Endometrial microvascular endothelial cells (primary cell): ENCODE data around the gene LBHD2. TPM values are rescaled to one million over a fixed set of nuclear protein-coding genes. Genes with fewer than 3 reads are reported as not detected.

ENCODE experiments used
- in situ Hi-C: cut with HindIII; loops from 2 replicates; pipeline ENCODE4 v1.10.0; 2017; ENCODE audit warnings: low sequenced_read_pairs, low pct_unique_long_range_greater_than_20kb; ENCODE audit errors: inconsistent ontology term
- total RNA-seq: library from RNA; depleted of rRNA; stranded (reverse); fragments of >200 nt; gene quantifications from one replicate; pipeline ENCODE4 v1.2.3, GENCODE V29; 2015; ENCODE audit errors: inconsistent ontology term

The LBHD2 gene
- total RNA-seq, 1 donor from 2014 or later, result not detected

DNA sequence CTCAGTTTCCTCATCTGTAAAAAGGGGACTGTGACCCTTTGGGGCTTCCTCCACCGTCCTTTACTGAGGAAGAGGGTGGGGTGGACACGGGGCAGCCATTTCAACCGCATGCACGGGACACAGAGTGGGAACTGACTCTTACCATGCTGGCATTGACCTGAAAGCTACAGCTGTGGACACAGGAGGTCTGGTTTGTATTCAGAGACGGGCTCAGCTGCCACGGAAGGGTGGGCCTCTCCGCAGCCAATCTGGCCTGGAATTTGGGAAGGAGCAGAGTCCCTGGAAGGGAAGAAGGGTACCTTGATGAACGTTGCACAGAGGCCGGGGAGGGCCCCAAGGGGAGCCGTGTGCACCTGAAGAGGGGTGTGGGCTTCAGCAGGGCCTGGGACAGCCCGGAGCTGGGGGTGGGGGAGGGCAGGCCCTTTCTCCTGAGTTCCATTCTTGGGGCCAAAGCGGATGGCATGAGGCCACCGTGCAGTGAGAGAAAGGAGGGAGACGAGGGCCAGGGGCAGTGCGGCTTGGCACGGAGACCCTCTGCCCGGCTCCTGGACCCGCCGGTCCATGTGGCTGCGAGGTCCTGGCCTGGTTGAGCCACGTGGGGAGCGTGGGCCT is 53.8 kb downstream of the LBHD2 start:
- in situ Hi-C loops, result no loop called here

DNA sequence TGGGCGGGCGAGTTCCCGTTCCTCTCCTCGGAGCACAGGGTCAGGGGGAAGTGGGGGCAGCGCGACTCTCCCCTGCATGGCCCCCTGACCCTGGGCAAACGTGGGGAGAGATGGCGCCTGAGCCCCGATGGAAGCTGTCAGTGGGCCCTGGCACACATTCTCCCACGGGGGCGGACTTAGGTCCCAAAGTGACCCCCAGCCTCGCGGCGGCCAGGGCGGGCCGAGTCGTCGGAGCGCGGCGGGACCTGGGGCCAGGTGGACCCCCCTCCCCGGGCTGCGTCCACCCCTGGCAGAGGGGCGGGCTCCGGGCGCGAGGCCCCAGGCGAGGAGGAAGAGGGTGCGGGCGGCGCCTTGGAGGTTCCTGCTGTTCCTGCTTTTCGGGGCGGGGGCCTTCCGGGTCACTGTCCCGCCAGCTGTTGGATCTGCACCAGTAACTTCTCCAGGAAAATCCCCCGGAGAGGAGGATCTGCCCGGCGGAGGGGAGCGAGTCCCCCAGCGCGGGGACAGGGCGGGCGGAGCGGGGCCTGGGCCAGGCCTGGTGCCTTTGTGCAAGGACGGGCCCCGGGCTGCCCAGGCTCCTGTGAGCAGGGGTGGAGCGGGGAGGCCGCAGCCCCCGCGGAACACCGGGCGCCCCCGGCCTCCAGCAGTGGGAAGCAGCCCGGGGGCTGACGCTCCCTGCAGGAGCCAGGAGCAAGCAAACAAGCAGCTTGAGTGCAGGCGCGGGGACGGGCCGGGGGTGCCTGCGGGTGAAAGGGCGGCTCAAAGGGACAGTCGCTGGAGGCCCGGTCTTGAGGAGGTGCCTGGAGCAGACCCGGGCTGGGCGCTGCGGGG is 54.5 kb downstream of the LBHD2 start:
- in situ Hi-C loops, result no loop called here

DNA sequence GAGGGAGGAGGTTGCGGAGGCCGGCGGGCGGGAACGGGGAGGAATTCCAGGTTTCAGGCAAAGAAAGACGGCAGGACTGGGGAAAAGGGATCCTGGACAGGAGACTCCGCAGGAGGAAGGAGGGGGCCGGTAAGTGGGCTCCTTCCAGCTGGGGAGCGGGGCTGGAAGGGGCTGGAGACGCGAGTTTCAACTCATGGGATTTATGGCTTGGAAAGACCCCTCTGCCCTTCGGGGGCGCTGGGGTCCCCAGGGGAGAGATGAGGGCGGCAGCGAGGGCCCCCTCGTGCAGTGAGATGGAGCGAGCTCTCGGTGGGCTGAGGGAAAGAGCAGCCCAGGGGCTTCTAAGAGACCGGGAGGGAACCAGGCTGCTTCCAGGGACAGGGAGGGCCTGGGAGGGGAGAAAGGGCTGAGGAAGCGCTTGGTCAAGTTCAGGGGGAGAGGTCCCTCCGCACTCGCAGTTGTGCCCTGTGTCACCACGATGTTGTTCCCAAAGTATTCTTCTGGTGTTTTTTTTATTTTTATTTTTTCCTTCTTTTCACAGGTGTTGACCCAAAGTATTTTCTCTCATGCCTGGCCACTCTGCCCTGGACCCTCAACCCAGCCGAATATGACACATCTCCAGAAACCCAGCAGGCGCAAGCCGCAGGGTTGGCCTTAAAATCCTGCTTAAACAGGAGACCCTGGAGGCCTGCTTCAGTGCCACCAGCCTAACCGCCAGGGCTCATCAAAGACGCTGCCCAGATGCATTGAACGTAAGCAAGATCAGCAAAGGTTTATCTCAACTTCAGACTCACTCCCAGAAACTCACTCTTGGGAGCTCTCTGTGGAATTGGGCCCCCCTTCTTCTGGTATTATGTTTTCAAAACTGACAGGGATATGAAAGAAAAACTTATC is 55.4 kb downstream of the LBHD2 start:
- in situ Hi-C loops, result no loop called here

Other genes starting within 250 kb of the LBHD2 start
- gene AMN, start 161.5 kb upstream of the LBHD2 start, total RNA-seq, result not detected
- 95.0 TPM for gene CDC42BPB, start 26.7 kb upstream of the LBHD2 start, total RNA-seq
- gene EXOC3L4, start 10.5 kb downstream of the LBHD2 start, total RNA-seq, result not detected
- 46.3 TPM for gene TNFAIP2, start 39.3 kb downstream of the LBHD2 start, total RNA-seq